ENCODE results near the gene CYP2D6.

GRCh38 chr22:42164901-42165300 lies 34.3 kb upstream of the CYP2D6 start:
- no peak for TF ChIP-seq EZH2phosphoT487 (IDR thresholded peaks at IDR 0.05; ENCODE audit: insufficient read depth, low read depth)
- no peak for TF ChIP-seq EZH2 (IDR thresholded peaks at IDR 0.05; ENCODE audit: insufficient read depth, poor library complexity, severe bottlenecking)
